Measurements from ENCODE around the gene MKS1.

DNA sequence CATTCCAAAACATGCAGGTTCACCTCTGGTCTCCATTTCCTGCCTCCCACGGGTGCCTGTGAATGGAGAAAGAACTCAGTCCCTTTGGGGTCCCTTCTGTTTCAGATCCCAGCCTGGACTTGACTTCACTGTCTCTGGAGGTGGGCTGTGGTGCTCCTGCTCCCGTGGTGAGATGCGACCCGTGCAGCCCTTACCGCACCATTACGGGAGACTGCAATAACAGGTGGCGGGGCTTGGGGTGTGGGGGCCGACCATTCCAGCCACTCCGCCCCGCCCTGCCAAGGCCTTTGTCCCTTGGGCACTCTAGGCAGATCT is 29.9 kb upstream of the MKS1 start:
- TF ChIP-seq EP300 (IDR thresholded peaks at IDR 0.05) (no peak), CTCF (IDR thresholded peaks at IDR 0.05) (no peak), CHD2 (IDR thresholded peaks at IDR 0.05; ENCODE audit: low read length, partially characterized antibody) (no peak)
